GM21619 (cell line): Measurements from ENCODE around the gene EZH2.
A peak's percentile ranks its signal among the peaks of the same experiment; 100 is the strongest.

ENCODE experiments used
- ATAC-seq: cut with Tn5 transposase; IDR thresholded peaks from one replicate; pipeline ENCODE4 v1.9.1; 2021; ENCODE audit not compliant: unreplicated experiment

The EZH2 gene

GRCh38 chr7:148858489-148858888 is 25.6 kb downstream of the EZH2 start:
- no peak for ATAC-seq

- ATAC-seq: peak; percentile 46
Measured at GRCh38 chr7:148856891-148857290, 27.2 kb downstream of the EZH2 start.

- ATAC-seq: peak; percentile 3
Measured at GRCh38 chr7:148856578-148856881, 27.6 kb downstream of the EZH2 start.

GRCh38 chr7:148854983-148855382 is 29.1 kb downstream of the EZH2 start:
- ATAC-seq: no peak

GRCh38 chr7:148852272-148852671 is 31.8 kb downstream of the EZH2 start:
- no peak for ATAC-seq

GRCh38 chr7:148850564-148850963 is 33.5 kb downstream of the EZH2 start:
- no peak for ATAC-seq

- ATAC-seq: no peak
Measured at GRCh38 chr7:148849393-148850098, 34.5 kb downstream of the EZH2 start.

- ATAC-seq: no peak
Measured at GRCh38 chr7:148847815-148848734, 36.0 kb downstream of the EZH2 start.

- no peak for ATAC-seq
Measured at GRCh38 chr7:148838905-148839304, 45.2 kb downstream of the EZH2 start.

- no peak for ATAC-seq
Measured at GRCh38 chr7:148835854-148836253, 48.2 kb downstream of the EZH2 start.

- ATAC-seq: no peak
Measured at GRCh38 chr7:148834605-148835004, 49.5 kb downstream of the EZH2 start.

GRCh38 chr7:148831782-148832181 is 52.3 kb downstream of the EZH2 start:
- ATAC-seq: no peak

GRCh38 chr7:148830897-148831692 is 53.0 kb downstream of the EZH2 start:
- no peak for ATAC-seq

- ATAC-seq: no peak
Measured at GRCh38 chr7:148828965-148829364, 55.1 kb downstream of the EZH2 start.

GRCh38 chr7:148825338-148825737 is 58.8 kb downstream of the EZH2 start:
- ATAC-seq: no peak

- ATAC-seq: no peak
Measured at GRCh38 chr7:148824864-148825263, 59.2 kb downstream of the EZH2 start.

- ATAC-seq: no peak
Measured at GRCh38 chr7:148821422-148821821, 62.7 kb downstream of the EZH2 start.

GRCh38 chr7:148819697-148820360 is 64.3 kb downstream of the EZH2 start:
- ATAC-seq: no peak

GRCh38 chr7:148815612-148816011 is 68.5 kb downstream of the EZH2 start:
- ATAC-seq: no peak

GRCh38 chr7:148814922-148815559 is 69.0 kb downstream of the EZH2 start:
- no peak for ATAC-seq

- ATAC-seq: no peak
Measured at GRCh38 chr7:148813890-148814289, 70.2 kb downstream of the EZH2 start.
